Endothelial cell (in vitro differentiated cells): ENCODE data around the gene C9orf43. TPM values are rescaled to one million over a fixed set of nuclear protein-coding genes. Genes with fewer than 3 reads are reported as not detected.

Experiments used
- DNase-seq: peaks from one replicate; pipeline ENCODE4 v3.0.0; 2021; ENCODE audit warnings: low spot score
- H3K27ac Mint-ChIP-seq: one replicate; pipeline ENCODE4 v1.8.0; 2021; ENCODE audit warnings: mixed read lengths, inconsistent platforms; ENCODE audit not compliant: unreplicated experiment
- H3K27me3 Mint-ChIP-seq: one replicate; pipeline ENCODE4 v1.8.0; 2021; ENCODE audit warnings: mild to moderate bottlenecking, moderate library complexity, mixed read lengths, inconsistent platforms; ENCODE audit not compliant: unreplicated experiment
- H3K36me3 Mint-ChIP-seq: one replicate; pipeline ENCODE4 v1.8.0; 2021; ENCODE audit warnings: mild to moderate bottlenecking, low read depth, mixed read lengths, inconsistent platforms; ENCODE audit not compliant: unreplicated experiment
- H3K4me1 Mint-ChIP-seq: one replicate; pipeline ENCODE4 v1.8.0; 2021; ENCODE audit warnings: mild to moderate bottlenecking, mixed read lengths, inconsistent platforms; ENCODE audit not compliant: unreplicated experiment
- H3K4me3 Mint-ChIP-seq: one replicate; pipeline ENCODE4 v1.8.0; 2021; ENCODE audit warnings: mild to moderate bottlenecking, mixed read lengths, inconsistent platforms; ENCODE audit not compliant: unreplicated experiment
- H3K9me3 Mint-ChIP-seq: one replicate; pipeline ENCODE4 v1.8.0; 2021; ENCODE audit warnings: mixed read lengths, inconsistent platforms; ENCODE audit not compliant: unreplicated experiment
- total RNA-seq: library from RNA; stranded (reverse); fragmentation: NEBNext Ultra II Directional; extraction: Animal tissue kit (Norgen Biotek cat#: 25700); gene quantifications from one replicate; pipeline ENCODE4 v1.2.1, GENCODE V29; 2021; ENCODE audit not compliant: unreplicated experiment
- TF ChIP-seq, protein P1 (sequence below): fragments of 200-600 bp; sonication (generic); IDR thresholded peaks from one replicate; pipeline ENCODE4 v1.5.0; 2021; ENCODE audit warnings: antibody characterized with exemption; ENCODE audit not compliant: unreplicated experiment

C9orf43 gene
- total RNA-seq, 1 donor from 2014 or later: 0.92 TPM

DNA sequence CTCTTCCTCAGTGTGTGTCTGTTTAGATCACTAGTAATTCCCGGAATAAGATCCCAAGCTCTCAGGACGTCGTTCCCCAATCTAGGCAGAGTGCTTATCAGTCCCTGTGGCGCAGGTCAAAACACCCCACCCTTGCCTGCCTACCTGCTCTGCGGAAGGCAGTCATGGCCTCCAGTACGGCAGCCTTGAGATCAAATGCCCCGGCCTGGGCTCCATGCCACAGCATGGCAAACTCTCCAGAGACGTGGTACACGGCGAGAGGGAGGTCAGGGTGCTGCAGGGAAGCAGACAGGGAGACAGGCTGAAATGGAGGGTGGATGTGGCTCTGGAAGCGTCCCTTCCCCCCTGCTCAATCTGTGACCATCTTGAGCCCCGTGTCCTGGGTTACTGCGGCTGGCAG, 21.7 kb upstream of the C9orf43 start:
- Mint-ChIP-seq H3K27me3 (peaks cover 6% of the 10 kb centered on the region), H3K4me1 (peaks cover 2% of the 10 kb centered on the region), H3K36me3 (peaks cover 34% of the 10 kb centered on the region), H3K27ac (no peak overlapping the region), H3K4me3 (peak overlapping the region; percentile 29), H3K9me3 (no peaks in the 10 kb centered on the region)
- TF ChIP-seq, protein P1, sequence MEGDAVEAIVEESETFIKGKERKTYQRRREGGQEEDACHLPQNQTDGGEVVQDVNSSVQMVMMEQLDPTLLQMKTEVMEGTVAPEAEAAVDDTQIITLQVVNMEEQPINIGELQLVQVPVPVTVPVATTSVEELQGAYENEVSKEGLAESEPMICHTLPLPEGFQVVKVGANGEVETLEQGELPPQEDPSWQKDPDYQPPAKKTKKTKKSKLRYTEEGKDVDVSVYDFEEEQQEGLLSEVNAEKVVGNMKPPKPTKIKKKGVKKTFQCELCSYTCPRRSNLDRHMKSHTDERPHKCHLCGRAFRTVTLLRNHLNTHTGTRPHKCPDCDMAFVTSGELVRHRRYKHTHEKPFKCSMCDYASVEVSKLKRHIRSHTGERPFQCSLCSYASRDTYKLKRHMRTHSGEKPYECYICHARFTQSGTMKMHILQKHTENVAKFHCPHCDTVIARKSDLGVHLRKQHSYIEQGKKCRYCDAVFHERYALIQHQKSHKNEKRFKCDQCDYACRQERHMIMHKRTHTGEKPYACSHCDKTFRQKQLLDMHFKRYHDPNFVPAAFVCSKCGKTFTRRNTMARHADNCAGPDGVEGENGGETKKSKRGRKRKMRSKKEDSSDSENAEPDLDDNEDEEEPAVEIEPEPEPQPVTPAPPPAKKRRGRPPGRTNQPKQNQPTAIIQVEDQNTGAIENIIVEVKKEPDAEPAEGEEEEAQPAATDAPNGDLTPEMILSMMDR: no peak
- no peak for DNase-seq

GRCh38 chr9:113389451-113389850, 21.1 kb upstream of the C9orf43 start:
- Mint-ChIP-seq H3K4me1 (peaks cover 2% of the 10 kb centered on the region), H3K4me3 (no peak overlapping the region), H3K27me3 (peaks cover 6% of the 10 kb centered on the region), H3K9me3 (no peaks in the 10 kb centered on the region), H3K27ac (no peak overlapping the region), H3K36me3 (peaks cover 34% of the 10 kb centered on the region)
- TF ChIP-seq, protein P1: no peak
- no peak for DNase-seq

GRCh38 chr9:113390192-113390960, 20.2 kb upstream of the C9orf43 start:
- Mint-ChIP-seq H3K36me3 (peaks cover 37% of the 10 kb centered on the region), H3K27me3 (peaks cover 6% of the 10 kb centered on the region), H3K27ac (no peak overlapping the region), H3K4me1 (peaks cover 2% of the 10 kb centered on the region), H3K9me3 (no peaks in the 10 kb centered on the region), H3K4me3 (no peak overlapping the region)
- TF ChIP-seq, protein P1: no peak
- DNase-seq: no peak

DNA sequence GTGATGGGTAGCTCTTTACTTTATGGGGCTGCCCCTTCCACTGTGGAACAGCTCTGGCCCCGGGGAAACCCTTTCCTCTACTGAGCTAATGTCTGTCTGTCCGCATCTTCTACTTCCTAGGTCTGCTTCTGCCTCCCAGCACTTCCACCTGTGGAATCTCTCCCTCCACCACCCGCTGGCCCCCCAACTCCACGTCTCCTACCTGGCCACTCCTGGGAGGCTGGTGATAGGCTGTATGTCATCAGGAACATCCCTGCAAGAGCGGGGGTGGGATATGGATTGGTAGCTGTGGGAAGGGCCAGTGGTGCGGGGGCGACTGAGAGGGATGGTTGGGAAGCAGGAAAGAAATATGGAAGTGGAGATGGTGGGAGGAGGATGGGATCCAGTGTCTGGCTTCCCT, 18.6 kb upstream of the C9orf43 start:
- TF ChIP-seq, protein P1: no peak
- no peaks in the 10 kb centered on the region for H3K9me3 Mint-ChIP-seq
- H3K4me3 Mint-ChIP-seq: no peak overlapping the region
- no peak overlapping the region for H3K27ac Mint-ChIP-seq
- peaks cover 9% of the 10 kb centered on the region for H3K27me3 Mint-ChIP-seq
- DNase-seq: no peak
- H3K36me3 Mint-ChIP-seq: peaks cover 33% of the 10 kb centered on the region
- peaks cover 11% of the 10 kb centered on the region for H3K4me1 Mint-ChIP-seq

DNA sequence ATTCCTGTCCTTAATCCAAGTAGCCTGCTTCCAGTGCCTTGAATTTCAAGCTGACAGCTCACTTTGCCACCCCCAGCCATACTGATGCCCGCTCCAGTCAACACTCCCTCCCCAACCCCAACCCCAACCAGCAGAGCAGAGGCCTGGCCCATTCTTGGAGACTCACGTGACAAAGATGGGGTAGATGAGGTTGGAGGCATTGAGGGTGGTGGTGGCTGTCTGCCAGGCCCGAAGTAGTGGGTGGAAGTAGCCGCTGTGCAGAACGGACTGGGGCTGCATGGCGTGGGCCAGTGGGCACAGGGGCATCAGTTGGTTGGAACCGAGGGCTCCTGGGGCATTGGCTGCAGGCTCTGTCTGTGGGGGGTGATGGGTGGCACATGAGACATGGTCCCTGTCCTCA, 17.3 kb upstream of the C9orf43 start:
- TF ChIP-seq, protein P1: no peak
- Mint-ChIP-seq H3K27ac (no peak overlapping the region), H3K4me3 (no peak overlapping the region), H3K4me1 (peaks cover 13% of the 10 kb centered on the region), H3K36me3 (peaks cover 24% of the 10 kb centered on the region), H3K9me3 (no peaks in the 10 kb centered on the region), H3K27me3 (peaks cover 8% of the 10 kb centered on the region)
- no peak for DNase-seq
